Neural crest cell (in vitro differentiated cells): ENCODE results near the gene FAM227B. TPM values are rescaled to one million over a fixed set of nuclear protein-coding genes. Genes with fewer than 3 reads are reported as not detected.

Experiments
- DNase-seq: peaks from one replicate; pipeline ENCODE4 v3.0.0; 2021; ENCODE audit warnings: low read depth, mixed read lengths, low spot score
- H3K27ac Mint-ChIP-seq: one replicate; pipeline ENCODE4 v1.8.0; 2021; ENCODE audit warnings: mild to moderate bottlenecking, mixed read lengths; ENCODE audit not compliant: unreplicated experiment
- H3K27me3 Mint-ChIP-seq: 2 replicates; pipeline ENCODE4 v1.8.0; 2021; ENCODE audit warnings: low read depth, mild to moderate bottlenecking, mixed read lengths
- H3K36me3 Mint-ChIP-seq: 2 replicates; pipeline ENCODE4 v1.8.0; 2021; ENCODE audit warnings: low read depth, mild to moderate bottlenecking, mixed read lengths
- H3K4me1 Mint-ChIP-seq: 2 replicates; pipeline ENCODE4 v1.8.0; 2021; ENCODE audit warnings: mixed read lengths
- H3K4me3 Mint-ChIP-seq: one replicate; pipeline ENCODE4 v1.8.0; 2021; ENCODE audit warnings: mild to moderate bottlenecking, mixed read lengths
- H3K9me3 Mint-ChIP-seq: 2 replicates; pipeline ENCODE4 v1.8.0; 2021; ENCODE audit warnings: mixed read lengths
- CTCF ChIP-seq: fragments of 200-600 bp; sonication (generic); conservative IDR thresholded peaks from 2 replicates; pipeline ENCODE4 v1.5.0; 2021; ENCODE audit warnings: antibody characterized with exemption, mild to moderate bottlenecking
- total RNA-seq: library from RNA; stranded (reverse); gene quantifications from 2 replicates; pipeline ENCODE4 v1.2.1, GENCODE V29; 2021

Gene FAM227B
- total RNA-seq, 1 donor from 2014 or later: 9.0 TPM

DNA sequence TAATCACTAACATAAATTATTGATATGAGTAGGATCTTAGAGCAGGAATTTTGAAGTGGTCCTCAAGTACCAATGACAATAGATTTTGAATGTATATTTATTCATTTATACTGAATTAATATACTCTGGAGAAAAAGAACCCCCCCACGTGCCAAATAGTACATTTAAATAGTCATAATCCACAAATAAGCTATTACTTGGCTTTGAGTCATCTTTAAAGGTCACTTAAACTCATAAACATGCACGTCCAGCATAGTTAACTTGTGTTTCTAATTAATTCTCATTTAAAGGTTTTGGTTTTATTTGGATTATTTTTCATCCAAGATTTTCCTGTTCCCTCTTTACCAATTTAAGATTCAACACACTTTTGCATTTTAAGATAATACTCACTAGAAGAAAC is 162.5 kb downstream of the FAM227B start:
- Mint-ChIP-seq H3K9me3 (no peaks in the 10 kb centered on the region), H3K27me3 (no peaks in the 10 kb centered on the region), H3K4me1 (no peaks in the 10 kb centered on the region), H3K4me3 (no peak overlapping the region), H3K27ac (no peak overlapping the region), H3K36me3 (no peaks in the 10 kb centered on the region)
- no peak for TF ChIP-seq CTCF
- DNase-seq: no peak

GRCh38 chr15:49456166-49456565 is 164.5 kb downstream of the FAM227B start:
- no peak for DNase-seq
- no peak overlapping the region for H3K27ac Mint-ChIP-seq
- H3K9me3 Mint-ChIP-seq: no peaks in the 10 kb centered on the region
- H3K4me1 Mint-ChIP-seq: no peaks in the 10 kb centered on the region
- no peak for TF ChIP-seq CTCF
- H3K36me3 Mint-ChIP-seq: no peaks in the 10 kb centered on the region
- no peaks in the 10 kb centered on the region for H3K27me3 Mint-ChIP-seq
- H3K4me3 Mint-ChIP-seq: no peak overlapping the region

GRCh38 chr15:49452595-49452994 is 168.0 kb downstream of the FAM227B start:
- Mint-ChIP-seq H3K9me3 (no peaks in the 10 kb centered on the region), H3K27ac (no peak overlapping the region), H3K27me3 (no peaks in the 10 kb centered on the region), H3K4me3 (no peak overlapping the region), H3K4me1 (no peaks in the 10 kb centered on the region), H3K36me3 (no peaks in the 10 kb centered on the region)
- no peak for DNase-seq
- no peak for TF ChIP-seq CTCF

DNA sequence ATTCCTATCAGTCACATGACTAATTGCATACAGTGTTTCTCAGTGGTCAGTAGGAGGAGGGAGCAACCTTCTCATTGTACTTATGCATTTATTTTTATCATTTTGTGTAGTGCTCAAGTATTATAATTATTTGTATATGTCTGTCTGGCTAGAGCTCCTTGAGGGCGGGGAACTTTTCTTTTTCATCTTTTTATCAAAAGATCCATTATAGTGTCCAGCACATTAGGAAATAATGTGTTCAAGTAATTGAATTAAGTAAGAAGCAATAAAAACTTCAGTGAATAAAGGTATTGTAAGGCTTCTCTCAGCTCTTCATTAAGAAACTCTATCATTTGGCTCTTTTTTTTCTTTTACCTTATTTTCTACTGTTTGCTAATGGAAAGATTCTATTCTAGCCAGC is 178.8 kb downstream of the FAM227B start:
- no peak for TF ChIP-seq CTCF
- peaks cover 13% of the 10 kb centered on the region for H3K4me1 Mint-ChIP-seq
- H3K36me3 Mint-ChIP-seq: no peaks in the 10 kb centered on the region
- DNase-seq: no peak
- no peaks in the 10 kb centered on the region for H3K9me3 Mint-ChIP-seq
- no peak overlapping the region for H3K4me3 Mint-ChIP-seq
- no peaks in the 10 kb centered on the region for H3K27me3 Mint-ChIP-seq
- H3K27ac Mint-ChIP-seq: no peak overlapping the region

DNA sequence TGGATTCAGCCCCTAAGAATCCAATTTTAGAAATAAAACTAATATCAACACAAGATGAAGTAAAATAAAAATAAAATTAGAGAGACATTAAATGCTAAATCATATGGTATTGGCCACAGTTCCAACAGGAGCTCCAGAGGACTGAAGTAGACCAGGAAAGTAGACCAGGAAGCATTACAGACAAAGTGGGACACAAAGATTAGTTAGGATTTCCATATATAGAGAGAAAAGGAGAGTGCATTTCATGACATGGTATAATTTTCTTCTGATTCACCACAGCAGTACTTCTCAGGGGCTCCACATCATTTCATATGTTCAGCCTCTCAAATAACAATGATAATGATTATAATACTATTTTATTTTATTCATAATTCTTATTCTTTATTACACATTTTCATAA is 179.3 kb downstream of the FAM227B start:
- H3K36me3 Mint-ChIP-seq: no peaks in the 10 kb centered on the region
- no peaks in the 10 kb centered on the region for H3K9me3 Mint-ChIP-seq
- no peak overlapping the region for H3K4me3 Mint-ChIP-seq
- TF ChIP-seq CTCF: no peak
- peaks cover 13% of the 10 kb centered on the region for H3K4me1 Mint-ChIP-seq
- DNase-seq: no peak
- no peaks in the 10 kb centered on the region for H3K27me3 Mint-ChIP-seq
- no peak overlapping the region for H3K27ac Mint-ChIP-seq
